Measurements from ENCODE around the gene SYNC. TPM values are rescaled to one million over a fixed set of nuclear protein-coding genes. Genes with fewer than 3 reads are reported as not detected.
A peak's percentile ranks its signal among the peaks of the same experiment; 100 is the strongest.
"Not testable (repeated sequence)": the region's sequence is repeated elsewhere in the genome, so short reads cannot be mapped to it uniquely, and the experiment has no call there.

Gene SYNC
- total RNA-seq, 1 experiment from 2014 or later, result 6.6 TPM

- no peaks in the 10 kb centered on the region for H3K27me3 ChIP-seq (ENCODE audit: low read length)
- H3K4me1 ChIP-seq (ENCODE audit: insufficient read depth, low read length), result peaks cover 18% of the 10 kb centered on the region
- no peaks in the 10 kb centered on the region for H3F3A ChIP-seq (ENCODE audit: low read length, unreplicated experiment)
- no peak overlapping the region for H3K27ac ChIP-seq (ENCODE audit: low read length)
- H3K4me3 ChIP-seq (ENCODE audit: low read length), result peak overlapping the region; percentile 92
- peak overlapping the region; percentile 100; the same call in 1 of the 2 replicates for H2AFZ ChIP-seq (ENCODE audit: low read length)
- ATAC-seq (peak; percentile 8; the same call in 1 of the 2 replicates), DNase-seq (peak; percentile 19)
- POLR2A ChIA-PET (ENCODE audit: unreplicated experiment), result no interaction called here
- TSS peak; percentile 68 for BruUV-seq (replicated peaks)
- H3K9me2 ChIP-seq (replicated peaks; ENCODE audit: low read length), result no peaks in the 10 kb centered on the region
- intact Hi-C loops (cut with micrococcal nuclease), result no loop called here
- H3K9me3 ChIP-seq (ENCODE audit: low read length), result no peaks in the 10 kb centered on the region
- TF ChIP-seq EZH2 (IDR thresholded peaks at IDR 0.05; ENCODE audit: low read length, unreplicated experiment) (no peak), CTCF (conservative IDR thresholded peaks at IDR 0.05; ENCODE audit: low read depth, low read length) (no peak), EZH2phosphoT487 (IDR thresholded peaks at IDR 0.05; ENCODE audit: borderline replicate concordance, low read length) (no peak)
- peak overlapping the region; percentile 78 for H3K9ac ChIP-seq (ENCODE audit: low read length)
- CTCF ChIA-PET, result no interaction called here
- H3K79me2 ChIP-seq (ENCODE audit: low read length), result no peaks in the 10 kb centered on the region
- no peaks in the 10 kb centered on the region for H3K36me3 ChIP-seq (ENCODE audit: low read depth, low read length)
- H4K20me1 ChIP-seq (ENCODE audit: low read length), result no peaks in the 10 kb centered on the region
- peak overlapping the region; percentile 100 for H3K4me2 ChIP-seq (ENCODE audit: low read length)
These were observed 495 bp downstream of the SYNC start for GRCh38 chr1:32701951-32702598.

GRCh38 chr1:32701421-32701911 lies 1.1 kb downstream of the SYNC start:
- intact Hi-C loops (cut with micrococcal nuclease), result no loop called here
- H2AFZ ChIP-seq (ENCODE audit: low read length), result no peak overlapping the region
- no peak overlapping the region for H3K27ac ChIP-seq (ENCODE audit: low read length)
- ChIA-PET POLR2A (ENCODE audit: unreplicated experiment) (no interaction called here), CTCF (no interaction called here)
- no peak for DNase-seq
- BruUV-seq (replicated peaks), result no TSS peak
- H4K20me1 ChIP-seq (ENCODE audit: low read length), result no peaks in the 10 kb centered on the region
- H3K9me3 ChIP-seq (ENCODE audit: low read length), result no peaks in the 10 kb centered on the region
- H3K4me2 ChIP-seq (ENCODE audit: low read length), result peak overlapping the region; percentile 100
- H3K4me3 ChIP-seq (ENCODE audit: low read length), result peak overlapping the region; percentile 92; the same call in 1 of the 2 replicates
- no peaks in the 10 kb centered on the region for H3K79me2 ChIP-seq (ENCODE audit: low read length)
- H3K9ac ChIP-seq (ENCODE audit: low read length), result no peak overlapping the region
- no peak for ATAC-seq
- H3K36me3 ChIP-seq (ENCODE audit: low read depth, low read length), result no peaks in the 10 kb centered on the region
- peaks cover 18% of the 10 kb centered on the region for H3K4me1 ChIP-seq (ENCODE audit: insufficient read depth, low read length)
- TF ChIP-seq CTCF (conservative IDR thresholded peaks at IDR 0.05; ENCODE audit: low read depth, low read length) (no peak), EZH2 (IDR thresholded peaks at IDR 0.05; ENCODE audit: low read length, unreplicated experiment) (no peak), EZH2phosphoT487 (IDR thresholded peaks at IDR 0.05; ENCODE audit: borderline replicate concordance, low read length) (no peak)
- H3K27me3 ChIP-seq (ENCODE audit: low read length), result no peaks in the 10 kb centered on the region
- no peaks in the 10 kb centered on the region for H3K9me2 ChIP-seq (replicated peaks; ENCODE audit: low read length)
- no peaks in the 10 kb centered on the region for H3F3A ChIP-seq (ENCODE audit: low read length, unreplicated experiment)

GRCh38 chr1:32696996-32697395 lies 5.6 kb downstream of the SYNC start:
- ATAC-seq; H4K20me1 ChIP-seq (ENCODE audit: low read length); H3K27ac ChIP-seq (ENCODE audit: low read length); H3K9ac ChIP-seq (ENCODE audit: low read length); DNase-seq; H3K79me2 ChIP-seq (ENCODE audit: low read length); H2AFZ ChIP-seq (ENCODE audit: low read length); H3K9me3 ChIP-seq (ENCODE audit: low read length); H3F3A ChIP-seq (ENCODE audit: low read length, unreplicated experiment); POLR2A ChIA-PET (ENCODE audit: unreplicated experiment); BruUV-seq (replicated peaks); H3K4me3 ChIP-seq (ENCODE audit: low read length); H3K36me3 ChIP-seq (ENCODE audit: low read depth, low read length); H3K4me2 ChIP-seq (ENCODE audit: low read length); CTCF ChIA-PET; intact Hi-C loops (cut with micrococcal nuclease); H3K9me2 ChIP-seq (replicated peaks; ENCODE audit: low read length); H3K27me3 ChIP-seq (ENCODE audit: low read length): not testable (repeated sequence)
- peaks cover 12% of the 10 kb centered on the region; the same call in 1 of the 2 replicates for H3K4me1 ChIP-seq (ENCODE audit: insufficient read depth, low read length)

All from PC-3 (cell line).